CD4-positive, alpha-beta T cell treated with Interleukin-15 for 1 hour (primary cell): ENCODE measurements around the gene RFK.

Experiments used
- DNase-seq: peaks from one replicate; pipeline ENCODE4 v3.0.0-alpha.2; 2020

Gene RFK

GRCh38 chr9:76405868-76406267, 11.6 kb upstream of the RFK start:
- DNase-seq: no peak

GRCh38 chr9:76405340-76405739, 11.1 kb upstream of the RFK start:
- DNase-seq: no peak

- DNase-seq: no peak
Observed at GRCh38 chr9:76404401-76404800, 10.2 kb upstream of the RFK start.

GRCh38 chr9:76403352-76403751, 9.1 kb upstream of the RFK start:
- DNase-seq: no peak

- DNase-seq: no peak
Observed at GRCh38 chr9:76401580-76402354, 7.5 kb upstream of the RFK start.

- DNase-seq: no peak
Observed at GRCh38 chr9:76401176-76401575, 7.0 kb upstream of the RFK start.

- no peak for DNase-seq
Observed at GRCh38 chr9:76400534-76401096, 6.4 kb upstream of the RFK start.

- no peak for DNase-seq
Observed at GRCh38 chr9:76399856-76400255, 5.6 kb upstream of the RFK start.

GRCh38 chr9:76396597-76396996, 2.4 kb upstream of the RFK start:
- no peak for DNase-seq

GRCh38 chr9:76396144-76396543, 1.9 kb upstream of the RFK start:
- DNase-seq: no peak

GRCh38 chr9:76395381-76395780, 1.2 kb upstream of the RFK start:
- DNase-seq: no peak

GRCh38 chr9:76394960-76395252, 680 bp upstream of the RFK start:
- peak; percentile 68 for DNase-seq

- no peak for DNase-seq
Observed at GRCh38 chr9:76390656-76391055, 3.6 kb downstream of the RFK start.

- DNase-seq: no peak
Observed at GRCh38 chr9:76379494-76379893, 14.7 kb downstream of the RFK start.

- no peak for DNase-seq
Observed at GRCh38 chr9:76378367-76379073, 15.7 kb downstream of the RFK start.

GRCh38 chr9:76377791-76378190, 16.4 kb downstream of the RFK start:
- DNase-seq: no peak

GRCh38 chr9:76374783-76375559, 19.3 kb downstream of the RFK start:
- no peak for DNase-seq

- DNase-seq: no peak
Observed at GRCh38 chr9:76373784-76374474, 20.3 kb downstream of the RFK start.

GRCh38 chr9:76373173-76373783, 20.9 kb downstream of the RFK start:
- DNase-seq: no peak

GRCh38 chr9:76372336-76372735, 21.9 kb downstream of the RFK start:
- DNase-seq: no peak

GRCh38 chr9:76371901-76372300, 22.3 kb downstream of the RFK start:
- DNase-seq: no peak

GRCh38 chr9:76370396-76371023, 23.7 kb downstream of the RFK start:
- DNase-seq: no peak
